Neural progenitor cell (in vitro differentiated cells): ENCODE results near the gene ITGA5. TPM values are rescaled to one million over a fixed set of nuclear protein-coding genes. Genes with fewer than 3 reads are reported as not detected.
A peak's percentile ranks its signal among the peaks of the same experiment; 100 is the strongest.

Source experiments
- DNase-seq: peaks from one replicate; pipeline ENCODE4 v3.0.0-alpha.2; 2016; ENCODE audit warnings: low spot score
- H2AFZ ChIP-seq: fragments of 200-600 bp; sonication (generic); replicated peaks from 2 replicates; pipeline ENCODE4 v1.6.1; 2016; ENCODE audit warnings: antibody characterized with exemption
- H3F3A ChIP-seq: fragments of 200-600 bp; sonication (generic); 2 replicates; pipeline ENCODE4 v1.6.1; 2016; ENCODE audit warnings: antibody characterized with exemption, low read depth
- H3K27ac ChIP-seq: fragments of 200-600 bp; sonication (generic); 2 replicates; pipeline ENCODE4 v1.5.1; 2016; ENCODE audit warnings: mild to moderate bottlenecking
- H3K27me3 ChIP-seq: fragments of 200-600 bp; sonication (generic); 2 replicates; pipeline ENCODE4 v1.6.1; 2016; ENCODE audit warnings: mild to moderate bottlenecking, moderate library complexity
- H3K36me3 ChIP-seq: fragments of 200-600 bp; sonication (generic); 2 replicates; pipeline ENCODE4 v1.5.1; 2016
- H3K4me1 ChIP-seq: fragments of 200-600 bp; sonication (generic); 2 replicates; pipeline ENCODE4 v1.6.1; 2016; ENCODE audit warnings: mixed run types
- H3K4me2 ChIP-seq: fragments of 200-600 bp; sonication (generic); 2 replicates; pipeline ENCODE4 v1.6.1; 2016
- H3K4me3 ChIP-seq: fragments of 200-600 bp; sonication (generic); 2 replicates; pipeline ENCODE4 v1.5.1; 2016
- H3K79me2 ChIP-seq: fragments of 200-600 bp; sonication (generic); 2 replicates; pipeline ENCODE4 v1.6.1; 2016; ENCODE audit warnings: low read depth
- H3K9ac ChIP-seq: fragments of 200-600 bp; sonication (generic); 2 replicates; pipeline ENCODE4 v1.6.1; 2016
- H3K9me3 ChIP-seq: fragments of 200-600 bp; sonication (generic); 2 replicates; pipeline ENCODE4 v1.5.1; 2016; ENCODE audit warnings: low read depth
- H4K20me1 ChIP-seq: fragments of 200-600 bp; sonication (generic); 2 replicates; pipeline ENCODE4 v1.6.1; 2016; ENCODE audit warnings: low read depth
- H3K27ac Mint-ChIP-seq: 3 replicates; pipeline ENCODE4 v1.8.0; 2021; ENCODE audit warnings: mixed read lengths
- H3K27me3 Mint-ChIP-seq: 2 replicates; pipeline ENCODE4 v1.8.0; 2022; ENCODE audit warnings: low read depth, mild to moderate bottlenecking, inconsistent platforms, moderate library complexity, mixed read lengths; ENCODE audit not compliant: insufficient read depth
- H3K36me3 Mint-ChIP-seq: 3 replicates; pipeline ENCODE4 v1.8.0; 2021; ENCODE audit warnings: mixed read lengths
- H3K4me1 Mint-ChIP-seq: 3 replicates; pipeline ENCODE4 v1.8.0; 2021; ENCODE audit warnings: mixed read lengths
- H3K4me3 Mint-ChIP-seq: 3 replicates; pipeline ENCODE4 v1.8.0; 2021; ENCODE audit warnings: mild to moderate bottlenecking, moderate library complexity, mixed read lengths
- H3K9me3 Mint-ChIP-seq: 3 replicates; pipeline ENCODE4 v1.8.0; 2020; ENCODE audit warnings: mixed read lengths
- EZH2 ChIP-seq: fragments of 200-600 bp; sonication (generic); IDR thresholded peaks from 2 replicates; pipeline ENCODE4 v1.6.1; 2017; ENCODE audit warnings: antibody characterized with exemption, mild to moderate bottlenecking, moderate library complexity
- EZH2phosphoT487 ChIP-seq: fragments of 200-600 bp; sonication (generic); IDR thresholded peaks from 2 replicates; pipeline ENCODE4 v1.6.1; 2017; ENCODE audit warnings: antibody characterized with exemption
- total RNA-seq: library from RNA; depleted of rRNA; stranded (reverse); fragments of >200 nt; gene quantifications from 2 replicates; pipeline ENCODE4 v1.2.3, GENCODE V29; 2015; ENCODE audit warnings: low replicate concordance
- TF ChIP-seq, protein P1 (sequence below): fragments of 200-600 bp; sonication (generic); IDR thresholded peaks from 2 replicates; pipeline ENCODE4 v1.5.1; 2017; ENCODE audit warnings: antibody characterized with exemption, mild to moderate bottlenecking

ITGA5 gene
- total RNA-seq, 1 donor from 2014 or later = 37.7 TPM

DNA sequence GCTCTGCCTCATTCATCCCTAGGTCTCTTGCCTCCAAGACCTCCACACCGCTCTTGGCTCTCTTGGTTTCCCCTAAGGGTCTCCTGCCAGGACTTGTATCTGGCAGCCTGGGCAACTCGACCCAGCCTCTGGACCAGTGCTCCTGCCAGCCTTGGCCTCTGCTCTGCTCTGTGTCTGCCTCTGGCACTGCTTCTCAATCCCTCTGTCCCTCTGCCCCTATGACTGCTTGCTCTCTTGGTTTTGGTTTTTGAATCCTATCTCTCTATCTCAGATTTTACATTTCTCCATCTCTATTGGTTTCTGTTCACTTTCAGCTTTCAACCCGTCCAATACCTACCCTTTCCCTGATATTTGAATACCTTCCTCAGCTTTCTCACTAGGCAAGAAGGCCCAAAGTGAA, 6.3 kb downstream of the ITGA5 start:
- TF ChIP-seq, protein P1, sequence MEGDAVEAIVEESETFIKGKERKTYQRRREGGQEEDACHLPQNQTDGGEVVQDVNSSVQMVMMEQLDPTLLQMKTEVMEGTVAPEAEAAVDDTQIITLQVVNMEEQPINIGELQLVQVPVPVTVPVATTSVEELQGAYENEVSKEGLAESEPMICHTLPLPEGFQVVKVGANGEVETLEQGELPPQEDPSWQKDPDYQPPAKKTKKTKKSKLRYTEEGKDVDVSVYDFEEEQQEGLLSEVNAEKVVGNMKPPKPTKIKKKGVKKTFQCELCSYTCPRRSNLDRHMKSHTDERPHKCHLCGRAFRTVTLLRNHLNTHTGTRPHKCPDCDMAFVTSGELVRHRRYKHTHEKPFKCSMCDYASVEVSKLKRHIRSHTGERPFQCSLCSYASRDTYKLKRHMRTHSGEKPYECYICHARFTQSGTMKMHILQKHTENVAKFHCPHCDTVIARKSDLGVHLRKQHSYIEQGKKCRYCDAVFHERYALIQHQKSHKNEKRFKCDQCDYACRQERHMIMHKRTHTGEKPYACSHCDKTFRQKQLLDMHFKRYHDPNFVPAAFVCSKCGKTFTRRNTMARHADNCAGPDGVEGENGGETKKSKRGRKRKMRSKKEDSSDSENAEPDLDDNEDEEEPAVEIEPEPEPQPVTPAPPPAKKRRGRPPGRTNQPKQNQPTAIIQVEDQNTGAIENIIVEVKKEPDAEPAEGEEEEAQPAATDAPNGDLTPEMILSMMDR = no peak
- TF ChIP-seq EZH2phosphoT487 = no peak
- TF ChIP-seq EZH2 = no peak
- H3K4me1 Mint-ChIP-seq = peaks cover 13% of the 10 kb centered on the region
- Histone ChIP-seq H3K27me3 (no peaks in the 10 kb centered on the region), H3K4me2 (no peak overlapping the region), H3K36me3 (no peaks in the 10 kb centered on the region), H4K20me1 (peaks cover 45% of the 10 kb centered on the region), H3K79me2 (peaks cover 45% of the 10 kb centered on the region), H3K9ac (no peak overlapping the region), H3K27ac (no peak overlapping the region), H3K4me3 (no peak overlapping the region), H3F3A (no peaks in the 10 kb centered on the region), H2AFZ (no peak overlapping the region), H3K4me1 (peaks cover 12% of the 10 kb centered on the region), H3K9me3 (no peaks in the 10 kb centered on the region)
- no peaks in the 10 kb centered on the region for H3K9me3 Mint-ChIP-seq
- H3K27me3 Mint-ChIP-seq = peaks cover 8% of the 10 kb centered on the region
- no peak for DNase-seq
- H3K4me3 Mint-ChIP-seq = no peak overlapping the region
- H3K27ac Mint-ChIP-seq = no peak overlapping the region
- H3K36me3 Mint-ChIP-seq = peaks cover 8% of the 10 kb centered on the region

DNA sequence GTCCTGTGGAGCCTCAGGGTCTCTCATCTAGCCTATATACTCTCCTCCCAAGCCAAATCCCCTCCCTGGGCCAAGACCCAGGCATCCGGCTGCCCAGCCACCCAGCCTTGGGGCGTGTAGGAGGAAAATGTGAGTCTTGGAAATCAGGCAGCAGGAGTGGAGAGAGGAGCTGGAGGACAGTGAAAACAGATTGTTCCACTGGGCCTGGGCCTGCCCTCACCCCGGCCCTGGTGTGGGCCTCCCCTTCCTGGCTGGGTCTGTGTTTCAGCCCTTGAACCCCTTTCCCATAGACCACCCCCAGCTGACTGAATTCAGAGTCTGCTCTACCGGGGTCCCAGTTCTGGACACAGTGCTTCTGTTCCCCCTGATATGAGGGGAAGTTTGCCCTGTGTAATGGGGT, 6.7 kb downstream of the ITGA5 start:
- peaks cover 45% of the 10 kb centered on the region for H4K20me1 ChIP-seq
- H3K4me3 ChIP-seq = no peak overlapping the region
- H3K27me3 Mint-ChIP-seq = peaks cover 8% of the 10 kb centered on the region
- no peaks in the 10 kb centered on the region for H3F3A ChIP-seq
- peaks cover 41% of the 10 kb centered on the region for H3K79me2 ChIP-seq
- H2AFZ ChIP-seq = no peak overlapping the region
- H3K9me3 ChIP-seq = no peaks in the 10 kb centered on the region
- peak overlapping the region; percentile 45 for H3K9ac ChIP-seq
- H3K4me3 Mint-ChIP-seq = no peak overlapping the region
- TF ChIP-seq EZH2phosphoT487 (no peak), EZH2 (no peak)
- TF ChIP-seq, protein P1 = no peak
- H3K27ac Mint-ChIP-seq = peak overlapping the region; percentile 57
- no peaks in the 10 kb centered on the region for H3K27me3 ChIP-seq
- no peak for DNase-seq
- no peak overlapping the region for H3K4me2 ChIP-seq
- H3K36me3 Mint-ChIP-seq = peaks cover 8% of the 10 kb centered on the region
- no peaks in the 10 kb centered on the region for H3K36me3 ChIP-seq
- H3K4me1 ChIP-seq = peaks cover 8% of the 10 kb centered on the region
- H3K4me1 Mint-ChIP-seq = peaks cover 9% of the 10 kb centered on the region
- H3K27ac ChIP-seq = no peak overlapping the region
- no peaks in the 10 kb centered on the region for H3K9me3 Mint-ChIP-seq

DNA sequence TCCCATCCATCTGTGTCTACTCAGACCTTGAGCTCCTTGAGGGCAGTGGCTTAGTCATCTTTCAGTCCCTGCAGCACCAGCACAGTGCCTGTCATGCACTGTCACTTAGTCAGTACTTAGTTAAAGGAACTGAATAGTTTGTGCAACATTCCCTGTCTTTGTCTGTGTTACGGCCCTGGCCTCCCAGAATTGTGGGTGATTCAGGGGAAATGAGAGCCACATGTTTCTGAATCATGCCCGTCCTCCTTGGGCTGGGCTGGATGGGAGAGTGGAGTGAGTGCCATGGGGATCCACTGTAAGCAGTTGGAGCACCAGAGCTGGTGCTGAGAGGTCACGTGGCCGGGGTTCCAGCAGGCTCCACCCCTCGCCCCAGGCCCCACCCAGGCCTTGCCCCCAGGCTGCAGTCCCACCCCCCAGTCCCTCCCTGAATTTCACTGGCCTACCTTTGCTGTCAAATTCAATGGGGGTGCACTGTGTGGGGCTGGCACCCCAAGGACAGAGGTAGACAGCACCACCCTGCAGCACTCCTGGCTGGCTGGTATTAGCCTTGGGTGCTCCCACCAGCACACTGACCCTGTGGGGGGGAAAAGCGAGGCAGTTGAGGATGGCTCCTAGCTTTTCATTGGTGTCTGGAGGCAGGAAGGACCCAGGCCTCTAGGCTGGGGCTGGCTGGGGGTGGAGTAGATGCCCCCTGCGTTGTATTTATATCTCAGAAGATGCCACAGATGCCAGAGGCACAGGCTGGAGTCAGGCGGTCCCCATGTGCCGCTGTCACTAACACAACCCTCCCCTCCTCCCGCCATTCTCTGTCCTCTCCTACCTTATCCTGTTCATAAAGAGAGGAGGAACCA, 7.5 kb downstream of the ITGA5 start:
- Histone ChIP-seq H4K20me1 (peaks cover 41% of the 10 kb centered on the region), H3K4me3 (no peak overlapping the region), H2AFZ (no peak overlapping the region), H3K4me1 (peaks cover under 1% of the 10 kb centered on the region), H3F3A (no peaks in the 10 kb centered on the region), H3K79me2 (peaks cover 34% of the 10 kb centered on the region), H3K27ac (no peak overlapping the region), H3K36me3 (no peaks in the 10 kb centered on the region), H3K4me2 (no peak overlapping the region), H3K9me3 (no peaks in the 10 kb centered on the region), H3K9ac (peak overlapping the region; percentile 45), H3K27me3 (no peaks in the 10 kb centered on the region)
- Mint-ChIP-seq H3K4me3 (no peak overlapping the region), H3K4me1 (peaks cover 4% of the 10 kb centered on the region), H3K36me3 (peaks cover 14% of the 10 kb centered on the region), H3K27ac (peak overlapping the region; percentile 57), H3K27me3 (peaks cover 8% of the 10 kb centered on the region), H3K9me3 (no peaks in the 10 kb centered on the region)
- no peak for DNase-seq
- TF ChIP-seq EZH2 (no peak), EZH2phosphoT487 (no peak)
- TF ChIP-seq, protein P1 = no peak
